Activated CD8-positive, alpha-beta T cell treated with anti-CD3 and anti-CD28 coated beads for 36 hours (primary cell): ENCODE measurements around the gene GKN2. TPM values are rescaled to one million over a fixed set of nuclear protein-coding genes. Genes with fewer than 3 reads are reported as not detected.

Source experiments
- ATAC-seq: fragments of 200-7000 bp; cut with Tn5 transposase; one replicate; pipeline ENCODE4 v1.10.0; 2021; ENCODE audit warnings: mild to moderate bottlenecking, moderate library complexity
- CTCF ChIA-PET: fragments of 350-600 bp; sonication (Branson Sonifier 250); formaldehyde crosslinking; loops from one replicate; lab custom pipeline; 2021; ENCODE audit warnings: antibody characterized with exemption; lab: Charles Lee
- POLR2A ChIA-PET: fragments of 350-600 bp; sonication (Branson Sonifier 250); formaldehyde crosslinking; loops from one replicate; lab custom pipeline; 2021; ENCODE audit warnings: antibody characterized with exemption; lab: Charles Lee
- DNase-seq: peaks from one replicate; pipeline ENCODE4 v3.0.0-alpha.2; 2020
- H3K27ac Mint-ChIP-seq: one replicate; pipeline ENCODE4 v1.8.0; 2021; ENCODE audit warnings: mild to moderate bottlenecking, mixed read lengths
- H3K27me3 Mint-ChIP-seq: one replicate; pipeline ENCODE4 v1.8.0; 2021; ENCODE audit warnings: mixed read lengths
- H3K36me3 Mint-ChIP-seq: one replicate; pipeline ENCODE4 v1.8.0; 2021; ENCODE audit warnings: low read depth, mixed read lengths
- H3K4me1 Mint-ChIP-seq: one replicate; pipeline ENCODE4 v1.8.0; 2021; ENCODE audit warnings: low read depth, mixed read lengths
- H3K4me3 Mint-ChIP-seq: one replicate; pipeline ENCODE4 v1.8.0; 2021; ENCODE audit warnings: mild to moderate bottlenecking, moderate library complexity, mixed read lengths
- H3K9me3 Mint-ChIP-seq: one replicate; pipeline ENCODE4 v1.8.0; 2021; ENCODE audit warnings: mixed read lengths
- intact Hi-C: fragments of 100-400 bp; cut with micrococcal nuclease; formaldehyde crosslinking; loops from one replicate; pipeline ENCODE4 v1.10.0; 2022
- total RNA-seq, 2 experiments: library from RNA; stranded (reverse); gene quantifications; one replicate each; pipeline ENCODE4 v1.2.3, GENCODE V29; 2021
- TF ChIP-seq, protein P1 (sequence below): fragments of 200-600 bp; IDR thresholded peaks from one replicate; pipeline ENCODE4 v1.8.0; 2022; ENCODE audit warnings: antibody characterized with exemption, mild to moderate bottlenecking

The GKN2 gene
- total RNA-seq, 2 experiments from 2014 or later = not detected

DNA sequence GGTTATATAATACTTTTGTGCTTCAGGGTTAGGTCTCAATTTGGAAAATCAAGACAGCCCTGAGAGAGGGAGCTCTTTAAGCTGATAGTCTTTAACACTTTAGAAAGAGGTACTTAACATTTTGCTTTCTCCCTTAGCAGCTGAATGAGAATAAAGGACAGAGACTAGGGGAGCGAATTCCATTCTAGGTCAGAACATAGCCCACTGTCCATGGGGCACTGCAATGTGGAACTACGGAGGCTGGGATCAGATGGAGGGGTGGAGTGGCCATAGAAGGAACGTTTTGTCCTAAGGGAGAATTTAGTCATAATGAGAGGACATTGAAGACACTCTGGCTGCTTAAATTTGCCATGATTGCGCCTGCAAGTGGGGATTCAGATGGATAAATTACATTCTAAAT, 794 bp downstream of the GKN2 start:
- POLR2A ChIA-PET = no interaction called here
- peaks cover 8% of the 10 kb centered on the region for H3K27me3 Mint-ChIP-seq

DNA sequence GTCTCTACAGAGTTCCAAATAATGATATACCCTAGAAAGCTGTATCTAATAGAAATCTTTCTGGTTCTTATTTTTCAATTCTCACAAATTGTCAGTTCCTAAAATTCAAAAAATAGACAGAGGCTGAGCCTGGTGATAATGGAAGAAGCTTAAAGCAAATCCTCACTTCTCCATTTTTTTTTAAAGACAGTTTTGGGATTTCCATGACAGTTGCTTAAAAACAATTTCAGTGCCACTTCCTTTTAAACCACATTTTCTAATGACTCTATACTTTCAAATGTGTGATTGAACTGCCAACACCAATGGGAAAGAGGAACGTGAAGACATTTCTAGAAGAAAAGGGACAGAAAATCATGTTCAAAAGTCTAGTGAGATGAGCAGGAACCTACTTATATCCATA, 4.0 kb downstream of the GKN2 start:
- Mint-ChIP-seq H3K4me1 (no peaks in the 10 kb centered on the region), H3K27me3 (peaks cover 12% of the 10 kb centered on the region), H3K36me3 (no peaks in the 10 kb centered on the region), H3K9me3 (no peaks in the 10 kb centered on the region), H3K27ac (no peak overlapping the region), H3K4me3 (no peak overlapping the region)
- POLR2A ChIA-PET = interaction anchor here (0.6 kb wide), 1 partner anchor 48 kb away, joined by 3 read pairs; no protein-coding TSS in a partner anchor
- DNase-seq (no peak), ATAC-seq (no peak)
- TF ChIP-seq, protein P1, sequence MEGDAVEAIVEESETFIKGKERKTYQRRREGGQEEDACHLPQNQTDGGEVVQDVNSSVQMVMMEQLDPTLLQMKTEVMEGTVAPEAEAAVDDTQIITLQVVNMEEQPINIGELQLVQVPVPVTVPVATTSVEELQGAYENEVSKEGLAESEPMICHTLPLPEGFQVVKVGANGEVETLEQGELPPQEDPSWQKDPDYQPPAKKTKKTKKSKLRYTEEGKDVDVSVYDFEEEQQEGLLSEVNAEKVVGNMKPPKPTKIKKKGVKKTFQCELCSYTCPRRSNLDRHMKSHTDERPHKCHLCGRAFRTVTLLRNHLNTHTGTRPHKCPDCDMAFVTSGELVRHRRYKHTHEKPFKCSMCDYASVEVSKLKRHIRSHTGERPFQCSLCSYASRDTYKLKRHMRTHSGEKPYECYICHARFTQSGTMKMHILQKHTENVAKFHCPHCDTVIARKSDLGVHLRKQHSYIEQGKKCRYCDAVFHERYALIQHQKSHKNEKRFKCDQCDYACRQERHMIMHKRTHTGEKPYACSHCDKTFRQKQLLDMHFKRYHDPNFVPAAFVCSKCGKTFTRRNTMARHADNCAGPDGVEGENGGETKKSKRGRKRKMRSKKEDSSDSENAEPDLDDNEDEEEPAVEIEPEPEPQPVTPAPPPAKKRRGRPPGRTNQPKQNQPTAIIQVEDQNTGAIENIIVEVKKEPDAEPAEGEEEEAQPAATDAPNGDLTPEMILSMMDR = no peak
- intact Hi-C loops = loop anchor here (10.0 kb wide), 1 partner anchor 356 kb away; no protein-coding TSS in a partner anchor
- CTCF ChIA-PET = interaction anchor here (1.1 to 1.4 kb wide), 2 partner anchors 29 to 485 kb away, joined by 4 read pairs; no protein-coding TSS in a partner anchor

More for the DNA sequence above, 794 bp downstream of the GKN2 start:
- Mint-ChIP-seq H3K36me3 (no peaks in the 10 kb centered on the region), H3K4me3 (no peak overlapping the region), H3K27ac (no peak overlapping the region), H3K4me1 (no peaks in the 10 kb centered on the region), H3K9me3 (peaks cover 4% of the 10 kb centered on the region)
- ATAC-seq (no peak), DNase-seq (no peak)
- TF ChIP-seq, protein P1 = no peak
- intact Hi-C loops = no loop called here
- CTCF ChIA-PET = interaction anchor here (5.5 kb wide), 1 partner anchor 8 kb away, joined by 30 read pairs; no protein-coding TSS in a partner anchor

DNA sequence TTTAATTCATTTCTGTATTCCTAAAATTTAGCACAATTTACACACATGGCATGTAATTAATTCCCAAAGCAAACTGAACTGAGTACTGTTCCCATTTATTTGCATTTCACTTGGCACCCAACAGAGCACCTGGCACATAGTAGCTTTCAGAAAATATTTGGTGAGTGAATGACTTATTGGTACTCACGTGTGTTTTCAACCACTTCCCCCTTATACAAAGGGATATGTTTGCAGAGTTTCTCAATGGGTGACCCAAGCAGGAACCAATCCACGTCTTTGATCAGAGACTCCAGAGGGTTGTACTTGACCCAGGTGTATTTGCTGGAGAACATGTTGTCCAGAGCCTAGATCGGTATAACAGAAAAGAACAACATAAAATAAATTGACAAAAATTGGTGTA, 6.6 kb downstream of the GKN2 start:
- TF ChIP-seq, protein P1 = no peak
- Mint-ChIP-seq H3K4me1 (no peaks in the 10 kb centered on the region), H3K9me3 (no peaks in the 10 kb centered on the region), H3K4me3 (no peak overlapping the region), H3K27me3 (peaks cover 17% of the 10 kb centered on the region), H3K27ac (no peak overlapping the region), H3K36me3 (no peaks in the 10 kb centered on the region)
- intact Hi-C loops = loop anchor here (10.0 kb wide), 1 partner anchor 359 kb away; no protein-coding TSS in a partner anchor
- CTCF ChIA-PET = interaction anchor here (1.6 kb wide), 1 partner anchor 21 kb away, joined by 3 read pairs; no protein-coding TSS in a partner anchor
- DNase-seq (no peak), ATAC-seq (no peak)
- POLR2A ChIA-PET = no interaction called here

DNA sequence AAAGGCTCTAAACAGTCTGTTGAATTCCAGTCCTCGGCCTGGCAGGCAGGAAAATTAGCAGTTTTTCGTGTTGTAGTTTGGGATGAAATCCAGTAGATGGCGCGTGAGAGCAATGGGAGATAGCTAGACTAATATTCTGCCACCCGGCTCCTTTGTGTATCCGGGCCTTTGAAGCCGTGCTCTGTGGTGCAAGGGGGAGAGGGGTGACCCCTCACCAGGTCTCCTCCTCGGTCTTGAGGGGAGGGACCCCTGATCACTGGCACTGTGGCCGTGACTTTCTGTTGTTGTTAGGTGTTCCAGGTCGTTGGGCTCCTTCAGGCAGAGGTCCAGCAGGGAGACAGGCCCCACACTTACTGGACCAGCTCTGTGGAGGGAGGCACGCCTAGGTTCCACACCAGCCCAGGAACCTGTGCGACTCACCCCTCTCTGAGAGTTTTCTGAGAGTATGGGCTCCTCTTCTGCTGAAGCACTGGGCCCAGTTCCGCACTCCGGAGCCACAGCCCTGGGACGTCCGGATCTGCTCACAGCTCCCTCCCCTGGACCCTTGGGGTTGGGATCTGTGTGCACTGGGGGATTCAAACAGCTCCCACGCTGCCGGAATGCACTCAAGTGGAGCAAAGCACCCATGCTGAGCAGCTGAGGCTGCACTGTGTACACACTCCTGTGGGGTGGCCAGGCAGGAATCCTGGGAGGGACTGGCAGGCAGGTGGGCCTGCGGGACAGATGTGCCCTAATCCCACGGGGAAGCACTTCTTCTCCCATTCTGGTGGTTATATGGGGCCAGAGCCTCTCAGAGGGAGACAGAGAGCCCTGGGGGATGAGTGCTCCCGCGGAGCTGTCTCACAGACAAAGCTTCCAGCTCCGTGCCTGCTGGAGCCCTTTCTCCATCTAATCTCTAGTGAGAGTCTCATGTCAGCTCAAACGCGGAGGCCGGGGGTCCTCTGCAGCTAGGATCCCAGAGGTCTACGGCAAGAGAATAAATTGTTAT, 8.8 kb downstream of the GKN2 start:
- intact Hi-C loops = loop anchor here (10.0 kb wide), 1 partner anchor 361 kb away; no protein-coding TSS in a partner anchor
- TF ChIP-seq, protein P1 = peak; percentile 87
- Mint-ChIP-seq H3K4me1 (no peaks in the 10 kb centered on the region), H3K36me3 (no peaks in the 10 kb centered on the region), H3K9me3 (peaks cover 3% of the 10 kb centered on the region), H3K27ac (no peak overlapping the region), H3K4me3 (no peak overlapping the region), H3K27me3 (peaks cover 21% of the 10 kb centered on the region)
- peak; percentile 87 for ATAC-seq
- peak; percentile 63 for DNase-seq
- CTCF ChIA-PET = interaction anchor here (0.6 to 4.1 kb wide), 56 partner anchors 11 to 854 kb away, joined by 3 to 38 read pairs (median 4); partner anchors contain the start of gene GKN2
- POLR2A ChIA-PET = no interaction called here
